HepG2 (cell line): ENCODE data around the gene MPG. TPM values are rescaled to one million over a fixed set of nuclear protein-coding genes. Genes with fewer than 3 reads are reported as not detected.

Experiments used
- ATAC-seq: fragments of 200-7000 bp; cut with Tn5 transposase; 3 replicates; pipeline ENCODE4 v1.9.1; 2020; ENCODE audit warnings: mild to moderate bottlenecking, moderate library complexity
- BruUV-seq: library from RNA; stranded (reverse); fragments of 400-500 nt; replicated peaks from 2 replicates; lab custom pipeline; 2021; lab: Mats Ljungman, UMichigan
- CTCF ChIA-PET: fragments of 300-600 bp; formaldehyde crosslinking; extraction: SDS; loops from one replicate; lab custom pipeline; 2021; ENCODE audit warnings: low total read pairs, inconsistent platforms, low intra/inter-chr PET ratio; lab: Yijun Ruan, JAX
- POLR2A ChIA-PET: fragments of 350-600 bp; sonication (Branson Sonifier 250); formaldehyde crosslinking; loops from one replicate; lab custom pipeline; 2020; ENCODE audit warnings: antibody characterized with exemption, inconsistent platforms; lab: Yijun Ruan, JAX
- DNase-seq: peaks from one replicate; pipeline ENCODE4 v3.0.0-alpha.2; 2015; ENCODE audit warnings: low spot score
- FAIRE-seq: peaks from 3 replicates; lab custom pipeline; 2011; peaks lifted over from hg19 to GRCh38; lab: Jason Lieb, UNC
- H2AFZ ChIP-seq: one replicate; pipeline ENCODE4 v1.6.1; 2011; ENCODE audit warnings: low read length, inconsistent platforms
- H3K27ac ChIP-seq: fragments of 300-600 bp; 3 replicates; pipeline ENCODE4 v1.8.0; 2011; ENCODE audit warnings: mixed run types, mild to moderate bottlenecking, mixed read lengths, low read length, inconsistent platforms; ENCODE audit not compliant: insufficient read depth; ENCODE audit errors: extremely low read length
- H3K27me3 ChIP-seq, 2 experiments: fragments of 200-600 bp in 1 of 2; 2 replicates in 1 of 2; 3 replicates in 1 of 2; pipeline versions ENCODE4 v1.6.0 to v1.8.0; 2011; ENCODE audit warnings: low read length in 2 of 2, mild to moderate bottlenecking in 2 of 2, moderate library complexity in 2 of 2, inconsistent platforms in 1 of 2; ENCODE audit not compliant: insufficient read depth in 2 of 2, control insufficient read depth in 1 of 2
- H3K36me3 ChIP-seq, 2 experiments: fragments of 200-600 bp in 1 of 2; replicated peaks in 1 of 2; 2 replicates in 1 of 2; 3 replicates in 1 of 2; pipeline versions ENCODE4 v1.5.1 to v1.8.0; 2011; ENCODE audit warnings: low read length in 2 of 2, inconsistent platforms in 1 of 2; ENCODE audit not compliant: insufficient read depth in 2 of 2, control insufficient read depth in 1 of 2
- H3K4me1 ChIP-seq: 2 replicates; pipeline ENCODE4 v1.5.1; 2012; ENCODE audit warnings: low read length, inconsistent platforms; ENCODE audit not compliant: insufficient read depth
- H3K4me2 ChIP-seq: 2 replicates; pipeline ENCODE4 v1.6.0; 2011; ENCODE audit warnings: low read depth, low read length, inconsistent platforms
- H3K4me3 ChIP-seq, 3 experiments: fragments of 200-600 bp in 1 of 3; sonication (generic), shearing (Covaris generic) in 1 of 3; replicated peaks in 1 of 3; 2 replicates each; pipeline ENCODE4 v1.5.1; 2011 to 2016; ENCODE audit warnings: low read length in 3 of 3, inconsistent platforms in 2 of 3, low read depth in 2 of 3, mild to moderate bottlenecking in 2 of 3, control low read depth in 1 of 3, mixed read lengths in 1 of 3; ENCODE audit not compliant: insufficient read depth in 1 of 3
- H3K79me2 ChIP-seq: one replicate; pipeline ENCODE4 v1.6.1; 2011; ENCODE audit warnings: low read length, inconsistent platforms; ENCODE audit not compliant: insufficient read depth
- H3K9ac ChIP-seq: 2 replicates; pipeline ENCODE4 v1.6.0; 2011; ENCODE audit warnings: mild to moderate bottlenecking, low read depth, low read length, inconsistent platforms; ENCODE audit not compliant: insufficient read depth
- H3K9me3 ChIP-seq: 2 replicates; pipeline ENCODE4 v1.5.1; 2012; ENCODE audit warnings: mild to moderate bottlenecking, low read length
- H4K20me1 ChIP-seq: 2 replicates; pipeline ENCODE4 v1.6.0; 2011; ENCODE audit warnings: inconsistent platforms, mild to moderate bottlenecking, low read length, moderate library complexity; ENCODE audit not compliant: insufficient read depth
- ARNT2 ChIP-seq: sonication (generic); formaldehyde crosslinking; IDR thresholded peaks from 2 replicates; pipeline ENCODE4 v1.8.0; 2022; ENCODE audit warnings: mild to moderate bottlenecking, low read depth, missing genetic modification reagents, moderate library complexity
- ELF3 ChIP-seq: IDR thresholded peaks from 2 replicates; pipeline ENCODE4 v1.6.1; 2016; ENCODE audit warnings: missing genetic modification reagents, missing compliant biosample characterization
- FOXJ3 ChIP-seq: sonication (generic); formaldehyde crosslinking; IDR thresholded peaks from 2 replicates; pipeline ENCODE4 v1.4.0; 2020; ENCODE audit warnings: missing genetic modification reagents, mild to moderate bottlenecking, borderline replicate concordance
- MED1 ChIP-seq: sonication (generic); formaldehyde crosslinking; IDR thresholded peaks from 2 replicates; pipeline ENCODE4 v1.4.0; 2020; ENCODE audit warnings: missing genetic modification reagents
- MIER3 ChIP-seq: IDR thresholded peaks from 2 replicates; pipeline ENCODE4 v1.6.1; 2016; ENCODE audit warnings: missing compliant biosample characterization, borderline replicate concordance
- REL ChIP-seq: sonication (generic); formaldehyde crosslinking; conservative IDR thresholded peaks from 2 replicates; pipeline ENCODE4 v1.8.0; 2022; ENCODE audit warnings: mild to moderate bottlenecking, missing genetic modification reagents, moderate library complexity
- ZSCAN29 ChIP-seq: sonication (generic); formaldehyde crosslinking; conservative IDR thresholded peaks from 2 replicates; pipeline ENCODE4 v1.4.0; 2020; ENCODE audit warnings: mild to moderate bottlenecking, missing genetic modification reagents
- WGBS: methylation state at CpG from one replicate; pipeline ENCODE4 v1.1.6; 2017; ENCODE audit warnings: low lambda C conversion rate; 5-methylcytosine and 5-hydroxymethylcytosine counted together
- in situ Hi-C: cut with HindIII; loops from 2 replicates; pipeline ENCODE4 v1.10.0; 2017; ENCODE audit warnings: low pct_unique_long_range_greater_than_20kb; ENCODE audit not compliant: extremely low pct_ligation_motif_present
- intact Hi-C: fragments of 100-400 bp; cut with micrococcal nuclease; formaldehyde crosslinking; loops from one replicate; pipeline ENCODE4 v1.10.0; 2022; ENCODE audit not compliant: unreplicated experiment
- polyA plus RNA-seq, 8 experiments: library from polyadenylated mRNA; depleted of rRNA in 3 of 8; stranded (reverse) in 7 of 8; unstranded in 1 of 8; fragments of >200 nt; fragmentation: Illumina TruSeq in 4 of 8; extraction: Trizol in 4 of 8; gene quantifications; 2 replicates each; pipeline versions ENCODE4 v1.2.1 to v1.2.3, GENCODE V29; 2011 to 2016; ENCODE audit warnings: low read depth in 4 of 8, missing spikeins in 1 of 8, mixed read lengths in 1 of 8; ENCODE audit not compliant: insufficient read depth in 1 of 8
- total RNA-seq, 5 experiments: library from RNA; depleted of rRNA; stranded (reverse); fragments of >200 nt; fragmentation: Illumina TruSeq; extraction: Trizol; gene quantifications; 2 replicates each; pipeline ENCODE4 v1.2.3, GENCODE V29; 2016; ENCODE audit warnings: low read depth in 1 of 5
- TF ChIP-seq, protein P1 (sequence below): sonication (generic); formaldehyde crosslinking; IDR thresholded peaks from 2 replicates; pipeline ENCODE4 v1.5.0; 2020; ENCODE audit warnings: mild to moderate bottlenecking, missing genetic modification reagents, borderline replicate concordance
- TF ChIP-seq, protein P2 (sequence below): sonication (generic); formaldehyde crosslinking; IDR thresholded peaks from 2 replicates; pipeline ENCODE4 v1.8.0; 2022; ENCODE audit warnings: low read depth, missing genetic modification reagents
- TF ChIP-seq, protein P3 (sequence below): sonication (generic); formaldehyde crosslinking; IDR thresholded peaks from 2 replicates; pipeline ENCODE4 v1.5.0; 2020; ENCODE audit warnings: mild to moderate bottlenecking, missing genetic modification reagents

Gene MPG
- total and polyA plus RNA-seq, 2 of the 13 experiments (the other 11 are each of a cell fraction or from before 2014, with no cell fraction given): 59.1 to 62.5 TPM

DNA sequence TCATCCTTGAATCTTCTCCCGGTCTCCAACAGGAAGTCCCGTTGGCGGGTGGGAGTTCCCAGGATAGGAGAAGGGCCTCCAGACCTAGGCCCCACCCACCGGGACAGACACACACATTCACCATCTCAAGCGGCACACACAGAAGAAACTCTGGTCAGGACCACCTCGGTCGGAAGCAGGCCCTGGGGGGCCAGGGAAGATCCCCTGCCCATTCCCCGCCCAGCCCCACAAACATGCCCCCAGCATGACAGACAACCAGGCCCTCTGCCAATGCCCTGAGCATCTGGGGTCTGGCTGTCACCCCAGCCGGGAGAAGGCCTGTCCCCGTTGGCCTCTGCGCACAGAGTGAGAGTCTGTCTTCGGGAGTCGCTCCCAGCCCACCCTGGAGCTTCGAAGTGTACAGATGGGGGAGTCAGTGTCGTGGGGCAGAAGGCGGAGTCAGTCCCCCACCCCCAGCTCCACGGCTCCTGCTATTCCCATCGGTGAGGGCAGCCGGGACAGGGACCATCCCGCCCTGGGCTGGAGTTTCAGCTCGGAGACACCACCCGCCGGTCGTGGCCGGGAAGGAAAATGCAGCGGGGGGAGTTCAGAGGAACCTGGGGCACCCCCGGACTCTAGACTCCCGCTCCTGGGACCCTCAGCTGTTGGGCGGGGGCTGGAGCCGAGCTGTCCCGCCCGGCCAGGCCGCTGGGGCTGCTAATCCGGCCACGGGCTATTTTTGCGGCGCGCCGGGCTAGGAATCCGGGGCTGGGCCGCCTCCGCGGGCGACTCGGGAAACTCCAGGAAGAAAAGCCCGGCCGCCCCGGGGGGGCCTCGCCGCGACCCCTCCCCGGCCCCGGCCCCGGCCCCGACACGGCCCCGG lies 6.3 kb upstream of the MPG start:
- POLR2A ChIA-PET: interaction anchor here (1.5 kb wide), 2 partner anchors 19 to 164 kb away, joined by 3 to 5 read pairs; partner anchors contain the start of gene POLR3K
- no peak overlapping the region for H2AFZ ChIP-seq
- TF ChIP-seq, protein P1, sequence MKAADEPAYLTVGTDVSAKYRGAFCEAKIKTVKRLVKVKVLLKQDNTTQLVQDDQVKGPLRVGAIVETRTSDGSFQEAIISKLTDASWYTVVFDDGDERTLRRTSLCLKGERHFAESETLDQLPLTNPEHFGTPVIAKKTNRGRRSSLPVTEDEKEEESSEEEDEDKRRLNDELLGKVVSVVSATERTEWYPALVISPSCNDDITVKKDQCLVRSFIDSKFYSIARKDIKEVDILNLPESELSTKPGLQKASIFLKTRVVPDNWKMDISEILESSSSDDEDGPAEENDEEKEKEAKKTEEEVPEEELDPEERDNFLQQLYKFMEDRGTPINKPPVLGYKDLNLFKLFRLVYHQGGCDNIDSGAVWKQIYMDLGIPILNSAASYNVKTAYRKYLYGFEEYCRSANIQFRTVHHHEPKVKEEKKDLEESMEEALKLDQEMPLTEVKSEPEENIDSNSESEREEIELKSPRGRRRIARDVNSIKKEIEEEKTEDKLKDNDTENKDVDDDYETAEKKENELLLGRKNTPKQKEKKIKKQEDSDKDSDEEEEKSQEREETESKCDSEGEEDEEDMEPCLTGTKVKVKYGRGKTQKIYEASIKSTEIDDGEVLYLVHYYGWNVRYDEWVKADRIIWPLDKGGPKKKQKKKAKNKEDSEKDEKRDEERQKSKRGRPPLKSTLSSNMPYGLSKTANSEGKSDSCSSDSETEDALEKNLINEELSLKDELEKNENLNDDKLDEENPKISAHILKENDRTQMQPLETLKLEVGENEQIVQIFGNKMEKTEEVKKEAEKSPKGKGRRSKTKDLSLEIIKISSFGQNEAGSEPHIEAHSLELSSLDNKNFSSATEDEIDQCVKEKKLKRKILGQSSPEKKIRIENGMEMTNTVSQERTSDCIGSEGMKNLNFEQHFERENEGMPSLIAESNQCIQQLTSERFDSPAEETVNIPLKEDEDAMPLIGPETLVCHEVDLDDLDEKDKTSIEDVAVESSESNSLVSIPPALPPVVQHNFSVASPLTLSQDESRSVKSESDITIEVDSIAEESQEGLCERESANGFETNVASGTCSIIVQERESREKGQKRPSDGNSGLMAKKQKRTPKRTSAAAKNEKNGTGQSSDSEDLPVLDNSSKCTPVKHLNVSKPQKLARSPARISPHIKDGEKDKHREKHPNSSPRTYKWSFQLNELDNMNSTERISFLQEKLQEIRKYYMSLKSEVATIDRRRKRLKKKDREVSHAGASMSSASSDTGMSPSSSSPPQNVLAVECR (CRISPR knock-in tag): peak; percentile 42; the same call in 1 of the 2 replicates
- TF ChIP-seq ELF3: peak; percentile 32; the same call in 1 of the 2 replicates
- TF ChIP-seq, protein P2, sequence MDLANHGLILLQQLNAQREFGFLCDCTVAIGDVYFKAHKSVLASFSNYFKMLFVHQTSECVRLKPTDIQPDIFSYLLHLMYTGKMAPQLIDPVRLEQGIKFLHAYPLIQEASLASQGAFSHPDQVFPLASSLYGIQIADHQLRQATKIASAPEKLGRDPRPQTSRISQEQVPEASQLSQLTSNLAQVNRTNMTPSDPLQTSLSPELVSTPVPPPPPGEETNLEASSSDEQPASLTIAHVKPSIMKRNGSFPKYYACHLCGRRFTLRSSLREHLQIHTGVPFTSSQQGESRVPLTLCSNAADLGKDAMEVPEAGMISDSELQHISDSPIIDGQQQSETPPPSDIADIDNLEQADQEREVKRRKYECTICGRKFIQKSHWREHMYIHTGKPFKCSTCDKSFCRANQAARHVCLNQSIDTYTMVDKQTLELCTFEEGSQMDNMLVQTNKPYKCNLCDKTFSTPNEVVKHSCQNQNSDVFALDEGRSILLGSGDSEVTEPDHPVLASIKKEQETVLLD (CRISPR knock-in tag): 0 out of 2 replicates have a peak, but pooled peaks have one; percentile 25
- TF ChIP-seq ARNT2 (CRISPR knock-in tag): no peak
- TF ChIP-seq MED1 (CRISPR knock-in tag): no peak
- no peak for TF ChIP-seq FOXJ3
- no peak for TF ChIP-seq MIER3 (CRISPR knock-in tag)
- no peak for TF ChIP-seq REL (CRISPR knock-in tag)
- TF ChIP-seq ZSCAN29 (CRISPR knock-in tag): no peak
- TF ChIP-seq, protein P3, sequence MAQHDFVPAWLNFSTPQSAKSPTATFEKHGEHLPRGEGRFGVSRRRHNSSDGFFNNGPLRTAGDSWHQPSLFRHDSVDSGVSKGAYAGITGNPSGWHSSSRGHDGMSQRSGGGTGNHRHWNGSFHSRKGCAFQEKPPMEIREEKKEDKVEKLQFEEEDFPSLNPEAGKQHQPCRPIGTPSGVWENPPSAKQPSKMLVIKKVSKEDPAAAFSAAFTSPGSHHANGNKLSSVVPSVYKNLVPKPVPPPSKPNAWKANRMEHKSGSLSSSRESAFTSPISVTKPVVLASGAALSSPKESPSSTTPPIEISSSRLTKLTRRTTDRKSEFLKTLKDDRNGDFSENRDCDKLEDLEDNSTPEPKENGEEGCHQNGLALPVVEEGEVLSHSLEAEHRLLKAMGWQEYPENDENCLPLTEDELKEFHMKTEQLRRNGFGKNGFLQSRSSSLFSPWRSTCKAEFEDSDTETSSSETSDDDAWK (CRISPR knock-in tag): no peak

More for the DNA sequence above, 6.3 kb upstream of the MPG start:
- H3K9ac ChIP-seq: peak overlapping the region; percentile 57; the same call in 1 of the 2 replicates
- peaks cover 84% of the 10 kb centered on the region for H3K4me1 ChIP-seq
- intact Hi-C loops: no loop called here
- FAIRE-seq (no peak), DNase-seq (peak; percentile 41), ATAC-seq (peak; percentile 28)
- H3K36me3 ChIP-seq: no peaks in the 10 kb centered on the region
- no TSS peak for BruUV-seq
- no peak overlapping the region for H3K27ac ChIP-seq
- in situ Hi-C loops: no loop called here
- H4K20me1 ChIP-seq: 0 out of 2 replicates have a peak, but pooled peaks cover 6% of the 10 kb centered on the region
- no peaks in the 10 kb centered on the region for H3K79me2 ChIP-seq
- H3K4me3 ChIP-seq: peak overlapping the region; percentile 60 to 81 (median 63)
- CTCF ChIA-PET: interaction anchor here (1.8 kb wide), 1 partner anchor 25 kb away, joined by 8 read pairs; no protein-coding TSS in a partner anchor
- no peaks in the 10 kb centered on the region for H3K9me3 ChIP-seq
- peak overlapping the region; percentile 98 for H3K4me2 ChIP-seq
- WGBS: 4% methylated on average over 5 of the region's 57 CpGs
- H3K27me3 ChIP-seq: peaks cover 2 to 8% of the 10 kb centered on the region in 2 experiments; a peak in 1 of 5 replicates
